H1 (cell line): Measurements from ENCODE around the gene PLEKHA5. TPM values are rescaled to one million over a fixed set of nuclear protein-coding genes. Genes with fewer than 3 reads are reported as not detected.

Source experiments
- CTCF ChIA-PET: fragments of 300-600 bp; sonication (Branson Sonifier 250); formaldehyde crosslinking; loops from one replicate; lab custom pipeline; 2021; ENCODE audit not compliant: partially characterized antibody; lab: Charles Lee
- POLR2A ChIA-PET: fragments of 300-600 bp; sonication (Branson Sonifier 250); formaldehyde crosslinking; loops from one replicate; lab custom pipeline; 2021; ENCODE audit warnings: inconsistent platforms; ENCODE audit not compliant: partially characterized antibody; lab: Charles Lee
- DNase-seq, 2 experiments: peaks; one replicate each; pipeline versions ENCODE4 v3.0.0 to v3.0.0-alpha.2; 2010 to 2022; ENCODE audit warnings: low spot score in 2 of 2, low read depth in 1 of 2, mixed read lengths in 1 of 2
- FAIRE-seq: peaks from 2 replicates; lab custom pipeline; 2011; peaks lifted over from hg19 to GRCh38; lab: Jason Lieb, UNC
- H2AFZ ChIP-seq: 2 replicates; pipeline ENCODE4 v1.8.1; 2012; ENCODE audit warnings: low read length, inconsistent platforms
- H2AK5ac ChIP-seq: 2 replicates; pipeline ENCODE4 v1.6.1; 2013; ENCODE audit warnings: low read depth, low read length
- H2BK120ac ChIP-seq: replicated peaks from 2 replicates; pipeline ENCODE3; 2013; ENCODE audit warnings: low read depth, low read length, inconsistent platforms
- H2BK12ac ChIP-seq: 2 replicates; pipeline ENCODE4 v1.6.1; 2013; ENCODE audit warnings: low read depth, low read length
- H2BK15ac ChIP-seq: 2 replicates; pipeline ENCODE4 v1.6.1; 2013; ENCODE audit warnings: low read length
- H2BK20ac ChIP-seq: 2 replicates; pipeline ENCODE4 v1.6.1; 2013; ENCODE audit warnings: low read length
- H2BK5ac ChIP-seq: 2 replicates; pipeline ENCODE4 v1.6.1; 2013; ENCODE audit warnings: low read depth, low read length
- H3K14ac ChIP-seq: 2 replicates; pipeline ENCODE4 v1.6.1; 2013; ENCODE audit warnings: inconsistent platforms; ENCODE audit not compliant: insufficient read length
- H3K18ac ChIP-seq: 2 replicates; pipeline ENCODE4 v1.6.1; 2013; ENCODE audit warnings: low read length; ENCODE audit errors: extremely low read depth
- H3K23ac ChIP-seq: 2 replicates; pipeline ENCODE4 v1.6.1; 2013; ENCODE audit warnings: inconsistent platforms; ENCODE audit not compliant: insufficient read length
- H3K23me2 ChIP-seq: 2 replicates; pipeline ENCODE4 v1.6.1; 2013; ENCODE audit warnings: low read depth, low read length
- H3K27ac ChIP-seq: 2 replicates; pipeline ENCODE4 v1.6.1; 2011; ENCODE audit warnings: low read depth, low read length, inconsistent platforms
- H3K27me3 ChIP-seq, 4 experiments: replicated peaks in 1 of 4; 1 replicate in 1 of 4; 2 replicates in 3 of 4; pipeline versions ENCODE4 v1.6.1 to v1.8.1; 2011 to 2013; ENCODE audit warnings: low read length in 3 of 4, mild to moderate bottlenecking in 3 of 4, inconsistent platforms in 2 of 4, mixed read lengths in 2 of 4, moderate library complexity in 1 of 4; ENCODE audit not compliant: control insufficient read depth in 3 of 4, insufficient read depth in 3 of 4; ENCODE audit errors: extremely low read depth in 1 of 4
- H3K36me3 ChIP-seq, 4 experiments: 2 replicates each; pipeline versions ENCODE4 v1.6.1 to v1.8.1; 2011 to 2013; ENCODE audit warnings: mild to moderate bottlenecking in 4 of 4, low read length in 3 of 4, moderate library complexity in 2 of 4, control low read depth in 1 of 4, inconsistent platforms in 1 of 4; ENCODE audit not compliant: insufficient read depth in 4 of 4, control insufficient read depth in 2 of 4
- H3K4ac ChIP-seq: replicated peaks from 2 replicates; pipeline ENCODE3; 2013; ENCODE audit warnings: low read length, low read depth, mixed read lengths, inconsistent platforms; ENCODE audit not compliant: insufficient read length
- H3K4me1 ChIP-seq, 4 experiments: replicated peaks in 1 of 4; 1 replicate in 1 of 4; 2 replicates in 3 of 4; pipeline versions ENCODE4 v1.6.1 to v1.8.1; 2011 to 2013; ENCODE audit warnings: low read length in 3 of 4, inconsistent platforms in 2 of 4, mixed read lengths in 1 of 4; ENCODE audit not compliant: insufficient read depth in 4 of 4, control insufficient read depth in 3 of 4
- H3K4me2 ChIP-seq, 2 experiments: 2 replicates each; pipeline versions ENCODE4 v1.6.1 to v1.8.1; 2011 to 2013; ENCODE audit warnings: low read depth in 2 of 2, low read length in 2 of 2, control low read depth in 1 of 2, inconsistent platforms in 1 of 2, mild to moderate bottlenecking in 1 of 2; ENCODE audit not compliant: insufficient read depth in 1 of 2
- H3K4me3 ChIP-seq, 4 experiments: fragments of 200-600, 300-600 bp in 1 of 4; sonication (generic), shearing (Covaris generic), sonication (Bioruptor Twin) in 1 of 4; 2 replicates each; pipeline versions ENCODE4 v1.5.1 to v1.8.1; 2011 to 2016; ENCODE audit warnings: low read length in 4 of 4, low read depth in 3 of 4, control low read depth in 2 of 4, inconsistent platforms in 2 of 4, mild to moderate bottlenecking in 2 of 4, mixed read lengths in 1 of 4, moderate library complexity in 1 of 4; ENCODE audit not compliant: insufficient read depth in 2 of 4; ENCODE audit errors: extremely low read depth in 1 of 4
- H3K56ac ChIP-seq: replicated peaks from 2 replicates; pipeline ENCODE3; 2013; ENCODE audit warnings: low read depth, mild to moderate bottlenecking, mixed read lengths, low read length, inconsistent platforms; ENCODE audit not compliant: insufficient read length
- H3K79me1 ChIP-seq: 2 replicates; pipeline ENCODE4 v1.6.1; 2013; ENCODE audit warnings: low read depth, low read length, control low read depth
- H3K79me2 ChIP-seq, 2 experiments: 2 replicates each; pipeline versions ENCODE4 v1.6.1 to v1.8.1; 2012 to 2013; ENCODE audit warnings: low read length in 2 of 2, mild to moderate bottlenecking in 2 of 2, inconsistent platforms in 1 of 2; ENCODE audit not compliant: insufficient read depth in 2 of 2, control insufficient read depth in 1 of 2
- H3K9ac ChIP-seq, 4 experiments: replicated peaks in 1 of 4; 1 replicate in 1 of 4; 2 replicates in 3 of 4; pipeline versions ENCODE4 v1.6.1 to v1.8.1; 2011 to 2013; ENCODE audit warnings: low read depth in 3 of 4, low read length in 3 of 4, control low read depth in 2 of 4, mild to moderate bottlenecking in 2 of 4, moderate library complexity in 2 of 4, inconsistent platforms in 1 of 4; ENCODE audit errors: extremely low read depth in 1 of 4
- H3K9me3 ChIP-seq, 2 experiments: 2 replicates each; pipeline versions ENCODE4 v1.6.1 to v1.8.1; 2012 to 2013; ENCODE audit warnings: mild to moderate bottlenecking in 2 of 2, moderate library complexity in 2 of 2, control low read depth in 1 of 2, inconsistent platforms in 1 of 2, low read depth in 1 of 2, low read length in 1 of 2, mixed read lengths in 1 of 2; ENCODE audit not compliant: insufficient read depth in 2 of 2
- H4K20me1 ChIP-seq, 2 experiments: replicated peaks in 1 of 2; 2 replicates each; pipeline versions ENCODE3 to v1.8.1; 2011 to 2013; ENCODE audit warnings: inconsistent platforms in 2 of 2, low read length in 2 of 2, mild to moderate bottlenecking in 1 of 2; ENCODE audit not compliant: insufficient read depth in 2 of 2, control insufficient read depth in 1 of 2
- H4K5ac ChIP-seq: 2 replicates; pipeline ENCODE4 v1.6.1; 2013; ENCODE audit warnings: low read length, low read depth, mixed read lengths, inconsistent platforms; ENCODE audit not compliant: insufficient read length
- H4K8ac ChIP-seq: 2 replicates; pipeline ENCODE4 v1.8.0; 2013; ENCODE audit warnings: mild to moderate bottlenecking, moderate library complexity, low read length, inconsistent platforms; ENCODE audit not compliant: insufficient read depth; ENCODE audit errors: extremely low read depth
- H4K91ac ChIP-seq: replicated peaks from 2 replicates; pipeline ENCODE3; 2013; ENCODE audit warnings: low read length, mixed read lengths, inconsistent platforms; ENCODE audit not compliant: insufficient read length
- CHD2 ChIP-seq: IDR thresholded peaks from 2 replicates; pipeline ENCODE4 v1.6.1; 2012; ENCODE audit warnings: low read length, improper control_type of control experiment
- EGR1 ChIP-seq: IDR thresholded peaks from 2 replicates; pipeline ENCODE4 v1.6.1; 2011; ENCODE audit warnings: low read depth, low read length, borderline replicate concordance
- JUND ChIP-seq: IDR thresholded peaks from 2 replicates; pipeline ENCODE4 v1.6.1; 2011; ENCODE audit warnings: mild to moderate bottlenecking, improper control_type of control experiment, low read length
- KDM4A ChIP-seq: IDR thresholded peaks from one replicate; pipeline ENCODE4 v1.7.1; 2012; ENCODE audit warnings: low read depth, mild to moderate bottlenecking, moderate library complexity, low read length, inconsistent platforms; ENCODE audit not compliant: severe bottlenecking
- MAX ChIP-seq: IDR thresholded peaks from 2 replicates; pipeline ENCODE4 v1.6.1; 2012; ENCODE audit warnings: inconsistent platforms
- PHF8 ChIP-seq: fragments of 200-600 bp; sonication (generic); conservative IDR thresholded peaks from 2 replicates; pipeline ENCODE4 v1.7.1; 2012; ENCODE audit warnings: low read depth, mild to moderate bottlenecking, inconsistent platforms, low read length, moderate library complexity
- RBBP5 ChIP-seq: IDR thresholded peaks from 2 replicates; pipeline ENCODE4 v1.7.1; 2012; ENCODE audit warnings: low read depth, mild to moderate bottlenecking, inconsistent platforms, low read length, moderate library complexity, borderline replicate concordance
- SIRT6 ChIP-seq: IDR thresholded peaks from one replicate; pipeline ENCODE4 v1.7.1; 2012; ENCODE audit warnings: low read length, inconsistent platforms
- TBP ChIP-seq: IDR thresholded peaks from 2 replicates; pipeline ENCODE4 v1.6.1; 2011; ENCODE audit warnings: low read depth, low read length, improper control_type of control experiment
- WGBS, 2 experiments: shearing (Covaris generic) in 1 of 2; methylation state at CpG; one replicate each; pipeline versions ENCODE4 v1.1.6 to v1.1.7; 2013 to 2015; ENCODE audit warnings: low lambda C conversion rate in 2 of 2, mixed read lengths in 2 of 2, inconsistent platforms in 1 of 2, low coverage in 1 of 2, missing lambda C conversion rate in 1 of 2; ENCODE audit not compliant: insufficient replicate concordance in 2 of 2, insufficient coverage in 1 of 2, insufficient read length in 1 of 2; ENCODE audit errors: extremely low coverage in 1 of 2, missing lambda C conversion rate in 1 of 2; 5-methylcytosine and 5-hydroxymethylcytosine counted together
- polyA plus RNA-seq, 7 experiments: library from polyadenylated mRNA; depleted of rRNA in 3 of 7; stranded (reverse) in 5 of 7; unstranded in 2 of 7; fragments of >200 nt in 5 of 7; fragments of 200-250 nt in 2 of 7; gene quantifications; 1 replicate in 5 of 7; 2 replicates in 1 of 7; 4 replicates in 1 of 7; pipeline versions ENCODE4 v1.2.1 to v1.2.3, GENCODE V29; 2011 to 2013; ENCODE audit warnings: missing spikeins in 2 of 7, mixed read lengths in 2 of 7
- total RNA-seq: library from RNA; stranded (reverse); fragmentation: NEBNext Ultra II Directional; extraction: Animal tissue kit (Norgen Biotek cat#: 25700); gene quantifications from 2 replicates; pipeline ENCODE4 v1.2.1, GENCODE V29; 2021
- TF ChIP-seq, protein P1 (sequence below): IDR thresholded peaks from 2 replicates; pipeline ENCODE4 v1.6.1; 2011; ENCODE audit warnings: low read length, improper control_type of control experiment

Gene PLEKHA5
- total and polyA plus RNA-seq, 2 of the 8 experiments (the other 6 are each of a cell fraction or from before 2014, with no cell fraction given), result 17.2 to 66.1 TPM

- peaks cover 2 to 14% of the 10 kb centered on the region in 2 experiments; a peak in 3 of 4 replicates for H3K9me3 ChIP-seq
- 93% methylated on average over 2 of the region's 2 CpGs; no CpG with 5 or more reads in 1 of the 2 experiments for WGBS, 2 experiments
- POLR2A ChIA-PET, result interaction anchor here (0.7 to 0.8 kb wide), 2 partner anchors 8 to 75 kb away, joined by 3 to 4 read pairs; no protein-coding TSS in a partner anchor
- no peak for TF ChIP-seq CHD2
- TF ChIP-seq EGR1, result no peak
- TF ChIP-seq, protein P1, sequence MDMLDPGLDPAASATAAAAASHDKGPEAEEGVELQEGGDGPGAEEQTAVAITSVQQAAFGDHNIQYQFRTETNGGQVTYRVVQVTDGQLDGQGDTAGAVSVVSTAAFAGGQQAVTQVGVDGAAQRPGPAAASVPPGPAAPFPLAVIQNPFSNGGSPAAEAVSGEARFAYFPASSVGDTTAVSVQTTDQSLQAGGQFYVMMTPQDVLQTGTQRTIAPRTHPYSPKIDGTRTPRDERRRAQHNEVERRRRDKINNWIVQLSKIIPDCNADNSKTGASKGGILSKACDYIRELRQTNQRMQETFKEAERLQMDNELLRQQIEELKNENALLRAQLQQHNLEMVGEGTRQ, result no peak
- TF ChIP-seq SIRT6, result no peak
- TF ChIP-seq JUND, result no peak
- no peak for TF ChIP-seq MAX
- TF ChIP-seq TBP, result no peak
- no peak for TF ChIP-seq KDM4A
- no peak for TF ChIP-seq RBBP5
- no peak for TF ChIP-seq PHF8
Measured at GRCh38 chr12:19128485-19128884, 1.0 kb upstream of the PLEKHA5 start.

More at GRCh38 chr12:19128485-19128884, 1.0 kb upstream of the PLEKHA5 start:
- Histone ChIP-seq H3K36me3 (peaks cover 0 to 21% (median 1%) of the 10 kb centered on the region in 4 experiments; a peak in 2 of 8 replicates), H2BK20ac (no peak overlapping the region), H3K23ac (no peak overlapping the region), H4K5ac (no peak overlapping the region), H3K27me3 (no peaks in the 10 kb centered on the region), H2AFZ (no peak overlapping the region), H4K20me1 (peaks cover 0 to 6% of the 10 kb centered on the region in 2 experiments), H2BK120ac (no peak overlapping the region), H3K18ac (no peak overlapping the region), H3K79me1 (no peaks in the 10 kb centered on the region), H3K56ac (no peak overlapping the region), H4K8ac (no peak overlapping the region), H2BK15ac (no peak overlapping the region), H3K4me2 (peak overlapping the region in 1 of 2 experiments; percentile 43; a peak in 1 of 4 replicates), H3K79me2 (peaks cover 5 to 30% of the 10 kb centered on the region in 2 experiments), H2BK12ac (no peak overlapping the region; the same call in 1 of the 2 replicates), H4K91ac (peak overlapping the region; percentile 35), H3K4ac (peak overlapping the region; percentile 57), H3K4me3 (peak overlapping the region in 1 of 4 experiments; percentile 58; a peak in 1 of 8 replicates), H2BK5ac (no peak overlapping the region), H3K9ac (no peak overlapping the region), H3K14ac (no peak overlapping the region), H3K4me1 (no peaks in the 10 kb centered on the region; a peak in 2 of 7 replicates), H2AK5ac (no peak overlapping the region), H3K23me2 (peaks cover 4% of the 10 kb centered on the region), H3K27ac (no peak overlapping the region)
- DNase-seq (no peak), FAIRE-seq (no peak)
- CTCF ChIA-PET, result interaction anchor here (0.7 to 1.0 kb wide), 2 partner anchors 12 to 64 kb away, joined by 3 read pairs; no protein-coding TSS in a partner anchor
